SU-DHL-6 (cell line): Measurements from ENCODE around the gene ZNF189.

Source experiments
- H2AFZ ChIP-seq: fragments of 200-600 bp; sonication (generic); 2 replicates; pipeline ENCODE4 v1.6.1; 2014; ENCODE audit warnings: low read depth, mild to moderate bottlenecking, moderate library complexity, mixed read lengths, antibody characterized with exemption, low read length; ENCODE audit not compliant: severe bottlenecking
- H3F3A ChIP-seq: fragments of 200-600 bp; shearing (Covaris generic); 2 replicates; pipeline ENCODE4 v1.6.0; 2016; ENCODE audit warnings: antibody characterized with exemption, mild to moderate bottlenecking; ENCODE audit not compliant: insufficient read depth
- H3K27ac ChIP-seq: fragments of 200-600 bp; sonication (generic); 2 replicates; pipeline ENCODE4 v1.5.1; 2016; ENCODE audit warnings: low read depth, mild to moderate bottlenecking, low read length, moderate library complexity, mixed read lengths
- H3K27me3 ChIP-seq: fragments of 200-600 bp; sonication (generic), shearing (Covaris generic); 2 replicates; pipeline ENCODE4 v1.6.0; 2014; ENCODE audit warnings: mild to moderate bottlenecking, low read length
- H3K36me3 ChIP-seq: fragments of 200-600 bp; sonication (generic); 2 replicates; pipeline ENCODE4 v1.6.1; 2014; ENCODE audit warnings: mild to moderate bottlenecking, low read length, mixed read lengths
- H3K4me2 ChIP-seq: fragments of 300-600, 200-600 bp; shearing (Covaris generic), sonication (generic); 2 replicates; pipeline ENCODE4 v1.6.0; 2014; ENCODE audit warnings: low read length, low read depth, mild to moderate bottlenecking; ENCODE audit not compliant: poor library complexity, severe bottlenecking
- H3K4me3 ChIP-seq: fragments of 200-600 bp; sonication (generic); 2 replicates; pipeline ENCODE4 v1.5.1; 2014; ENCODE audit warnings: antibody characterized with exemption, low read length, mild to moderate bottlenecking, mixed read lengths; ENCODE audit not compliant: insufficient read depth, poor library complexity, severe bottlenecking
- H3K79me2 ChIP-seq: fragments of 200-600 bp; sonication (generic); 2 replicates; pipeline ENCODE4 v1.6.1; 2014; ENCODE audit warnings: mild to moderate bottlenecking, low read length, moderate library complexity; ENCODE audit not compliant: insufficient read depth
- H3K9ac ChIP-seq: fragments of 200-600 bp; sonication (generic); 2 replicates; pipeline ENCODE4 v1.7.0; 2014; ENCODE audit warnings: mild to moderate bottlenecking, low read length
- H3K9me2 ChIP-seq: fragments of 200-600 bp; sonication (generic); replicated peaks from 2 replicates; pipeline ENCODE4 v1.6.1; 2014; ENCODE audit warnings: low read length; ENCODE audit not compliant: insufficient read depth
- H3K9me3 ChIP-seq: fragments of 200-600 bp; sonication (generic); 2 replicates; pipeline ENCODE4 v1.6.1; 2014; ENCODE audit warnings: low read length, mixed read lengths; ENCODE audit not compliant: insufficient read depth
- H4K20me1 ChIP-seq: fragments of 200-600 bp; sonication (generic); 2 replicates; pipeline ENCODE4 v1.6.1; 2014; ENCODE audit warnings: low read depth, mild to moderate bottlenecking, antibody characterized with exemption, low read length, moderate library complexity, mixed read lengths
- EZH2phosphoT487 ChIP-seq: fragments of 200-600 bp; sonication (generic), shearing (Covaris generic); conservative IDR thresholded peaks from 2 replicates; pipeline ENCODE4 v1.6.1; 2018; ENCODE audit warnings: mild to moderate bottlenecking, antibody characterized with exemption, low read length, moderate library complexity, mixed read lengths
- TF ChIP-seq, protein P1 (sequence below): fragments of 200-600 bp; sonication (generic); IDR thresholded peaks from one replicate; pipeline ENCODE4 v1.5.1; 2017; ENCODE audit warnings: antibody characterized with exemption, mild to moderate bottlenecking, low read length, moderate library complexity; ENCODE audit not compliant: insufficient read depth, poor library complexity, severe bottlenecking

ZNF189 gene

DNA sequence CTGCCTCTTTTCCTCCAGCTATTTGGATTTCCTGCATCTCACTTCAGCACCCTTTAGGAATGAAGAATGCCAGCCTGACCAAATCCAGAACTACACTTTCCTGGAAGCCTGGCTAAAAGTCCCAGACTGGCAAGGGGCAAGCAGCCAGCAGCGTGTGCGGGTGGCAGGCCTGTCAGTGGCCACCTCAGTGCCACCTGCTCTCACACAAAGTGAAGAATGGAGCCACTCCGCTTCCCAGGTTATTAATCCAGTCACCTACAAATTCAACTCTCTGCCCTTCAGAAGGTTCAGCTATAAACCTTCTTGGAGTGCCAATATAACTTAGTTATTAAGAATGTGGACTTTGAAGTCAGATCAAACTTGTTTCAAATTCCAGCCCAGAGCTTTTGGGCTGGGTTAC is 43.7 kb downstream of the ZNF189 start:
- no peaks in the 10 kb centered on the region for H3K36me3 ChIP-seq
- no peaks in the 10 kb centered on the region for H3K9me2 ChIP-seq
- H3K4me3 ChIP-seq: no peak overlapping the region
- H3F3A ChIP-seq: no peaks in the 10 kb centered on the region
- no peaks in the 10 kb centered on the region for H4K20me1 ChIP-seq
- no peaks in the 10 kb centered on the region for H3K9me3 ChIP-seq
- H3K79me2 ChIP-seq: no peaks in the 10 kb centered on the region
- no peak overlapping the region for H3K9ac ChIP-seq
- H3K27ac ChIP-seq: no peak overlapping the region
- H3K27me3 ChIP-seq: no peaks in the 10 kb centered on the region
- no peak for TF ChIP-seq EZH2phosphoT487
- TF ChIP-seq, protein P1, sequence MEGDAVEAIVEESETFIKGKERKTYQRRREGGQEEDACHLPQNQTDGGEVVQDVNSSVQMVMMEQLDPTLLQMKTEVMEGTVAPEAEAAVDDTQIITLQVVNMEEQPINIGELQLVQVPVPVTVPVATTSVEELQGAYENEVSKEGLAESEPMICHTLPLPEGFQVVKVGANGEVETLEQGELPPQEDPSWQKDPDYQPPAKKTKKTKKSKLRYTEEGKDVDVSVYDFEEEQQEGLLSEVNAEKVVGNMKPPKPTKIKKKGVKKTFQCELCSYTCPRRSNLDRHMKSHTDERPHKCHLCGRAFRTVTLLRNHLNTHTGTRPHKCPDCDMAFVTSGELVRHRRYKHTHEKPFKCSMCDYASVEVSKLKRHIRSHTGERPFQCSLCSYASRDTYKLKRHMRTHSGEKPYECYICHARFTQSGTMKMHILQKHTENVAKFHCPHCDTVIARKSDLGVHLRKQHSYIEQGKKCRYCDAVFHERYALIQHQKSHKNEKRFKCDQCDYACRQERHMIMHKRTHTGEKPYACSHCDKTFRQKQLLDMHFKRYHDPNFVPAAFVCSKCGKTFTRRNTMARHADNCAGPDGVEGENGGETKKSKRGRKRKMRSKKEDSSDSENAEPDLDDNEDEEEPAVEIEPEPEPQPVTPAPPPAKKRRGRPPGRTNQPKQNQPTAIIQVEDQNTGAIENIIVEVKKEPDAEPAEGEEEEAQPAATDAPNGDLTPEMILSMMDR: no peak
- H3K4me2 ChIP-seq: no peak overlapping the region
- H2AFZ ChIP-seq: no peak overlapping the region

DNA sequence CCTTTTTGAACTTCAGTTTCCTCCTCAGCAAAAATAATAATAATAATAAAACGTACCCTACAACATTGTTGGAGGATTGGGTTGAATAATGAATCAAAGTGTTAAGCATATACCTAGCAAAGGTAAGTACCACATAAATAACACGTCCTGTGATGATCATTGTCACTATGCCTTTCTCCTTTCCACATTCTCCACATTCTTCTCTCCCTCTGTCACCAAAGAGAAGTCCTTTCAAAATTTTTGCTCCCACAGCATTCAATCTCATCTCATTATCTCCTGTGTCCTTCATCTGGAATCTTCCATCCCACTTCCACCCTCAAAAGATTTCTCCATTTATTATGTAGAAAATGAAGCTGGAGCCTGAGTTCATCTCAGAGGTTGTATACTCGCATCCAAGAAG is 44.1 kb downstream of the ZNF189 start:
- no peak overlapping the region for H3K4me2 ChIP-seq
- no peaks in the 10 kb centered on the region for H3K9me2 ChIP-seq
- no peaks in the 10 kb centered on the region for H3K9me3 ChIP-seq
- H3K4me3 ChIP-seq: no peak overlapping the region
- 0 out of 2 replicates have a peak, but pooled peaks cover 1% of the 10 kb centered on the region for H3F3A ChIP-seq
- H3K27me3 ChIP-seq: no peaks in the 10 kb centered on the region
- no peak overlapping the region for H3K27ac ChIP-seq
- TF ChIP-seq EZH2phosphoT487: no peak
- TF ChIP-seq, protein P1: no peak
- no peaks in the 10 kb centered on the region for H4K20me1 ChIP-seq
- no peak overlapping the region for H3K9ac ChIP-seq
- no peak overlapping the region for H2AFZ ChIP-seq
- no peaks in the 10 kb centered on the region for H3K79me2 ChIP-seq
- H3K36me3 ChIP-seq: no peaks in the 10 kb centered on the region

DNA sequence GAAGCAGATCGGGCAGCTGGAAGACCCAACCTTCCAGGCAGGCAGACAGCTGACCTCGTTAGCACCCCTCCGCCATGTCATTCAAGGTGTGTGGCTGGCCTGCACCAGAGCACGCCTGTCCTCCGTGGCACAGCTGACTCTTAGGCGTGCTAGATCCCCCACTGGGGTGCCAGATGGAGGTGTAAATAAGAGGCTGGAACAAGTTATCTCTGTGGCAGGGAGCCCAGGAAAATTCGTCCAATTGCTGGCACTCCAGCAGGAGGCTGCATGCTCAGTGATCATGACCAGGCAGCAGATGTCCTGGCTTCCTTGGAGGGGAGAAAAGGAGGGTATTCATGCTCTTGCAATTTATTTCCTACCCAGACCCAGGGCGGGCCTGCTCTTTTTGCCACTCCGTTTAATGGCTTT is 44.7 kb downstream of the ZNF189 start:
- Histone ChIP-seq H3K9ac (no peak overlapping the region), H3K4me2 (no peak overlapping the region), H3K4me3 (no peak overlapping the region), H4K20me1 (no peaks in the 10 kb centered on the region), H2AFZ (no peak overlapping the region), H3K9me2 (no peaks in the 10 kb centered on the region), H3K79me2 (no peaks in the 10 kb centered on the region), H3F3A (peaks cover 7% of the 10 kb centered on the region; the same call in 1 of the 2 replicates), H3K36me3 (no peaks in the 10 kb centered on the region), H3K9me3 (no peaks in the 10 kb centered on the region), H3K27me3 (no peaks in the 10 kb centered on the region), H3K27ac (no peak overlapping the region)
- TF ChIP-seq EZH2phosphoT487: no peak
- TF ChIP-seq, protein P1: no peak
